Measurements from ENCODE around the gene CLPSL1. TPM values are rescaled to one million over a fixed set of nuclear protein-coding genes. Genes with fewer than 3 reads are reported as not detected.

CLPSL1 gene, protein sequence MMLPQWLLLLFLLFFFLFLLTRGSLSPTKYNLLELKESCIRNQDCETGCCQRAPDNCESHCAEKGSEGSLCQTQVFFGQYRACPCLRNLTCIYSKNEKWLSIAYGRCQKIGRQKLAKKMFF
- total RNA-seq (2022; extraction: Qiagen RNA extraction), result not detected in 5 replicates

DNA sequence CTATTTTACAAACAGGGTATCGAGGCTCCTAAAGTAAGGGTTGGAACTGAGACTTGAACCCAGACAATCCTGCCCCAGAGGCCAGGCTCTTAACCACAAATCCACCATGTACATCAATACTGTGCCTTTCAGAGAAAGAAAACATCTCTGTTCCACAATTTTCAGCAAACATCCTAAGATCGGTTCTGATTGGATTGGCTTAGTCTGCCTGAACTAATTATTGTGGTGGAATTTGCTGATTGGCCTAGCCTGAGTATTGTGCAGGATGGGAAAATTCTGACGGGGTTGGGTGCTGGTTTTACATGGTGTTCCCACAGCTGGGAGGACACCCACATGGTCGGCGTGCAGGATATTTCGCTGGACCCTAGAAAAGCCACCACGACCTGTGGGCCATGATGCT, at the start of gene CLPSL1:
TSS of gene CLPSL1 (plus strand) at position 301 of the 400 bp plus-strand sequence. CDS start at position 393, 92 bp downstream.

DNA sequence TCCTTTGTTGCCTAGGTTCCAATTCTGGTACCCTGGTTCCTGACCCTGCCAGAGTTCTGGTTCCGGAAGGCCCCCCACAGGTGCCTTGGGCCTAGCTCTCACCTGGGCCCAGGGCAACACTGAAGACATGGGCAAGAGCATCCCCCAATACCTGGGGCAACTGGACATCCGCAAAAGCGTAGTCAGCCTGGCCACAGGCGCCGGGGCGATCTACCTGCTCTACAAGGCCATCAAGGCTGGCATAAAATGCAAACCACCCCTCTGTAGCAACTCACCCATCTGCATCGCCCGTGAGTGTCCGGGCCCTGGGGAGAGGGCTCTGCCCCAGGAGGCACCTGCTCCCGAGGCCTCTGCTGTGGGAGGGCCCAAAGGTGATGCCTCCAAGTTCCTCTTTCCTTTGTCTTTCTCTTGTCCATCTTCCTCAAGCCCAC, 43.8 kb upstream of the CLPSL1 start, which contains the start of gene ARMC12:
TSS of gene ARMC12 (plus strand) at position 51 of the 431 bp plus-strand sequence. CDS start at position 128, 77 bp downstream.

DNA sequence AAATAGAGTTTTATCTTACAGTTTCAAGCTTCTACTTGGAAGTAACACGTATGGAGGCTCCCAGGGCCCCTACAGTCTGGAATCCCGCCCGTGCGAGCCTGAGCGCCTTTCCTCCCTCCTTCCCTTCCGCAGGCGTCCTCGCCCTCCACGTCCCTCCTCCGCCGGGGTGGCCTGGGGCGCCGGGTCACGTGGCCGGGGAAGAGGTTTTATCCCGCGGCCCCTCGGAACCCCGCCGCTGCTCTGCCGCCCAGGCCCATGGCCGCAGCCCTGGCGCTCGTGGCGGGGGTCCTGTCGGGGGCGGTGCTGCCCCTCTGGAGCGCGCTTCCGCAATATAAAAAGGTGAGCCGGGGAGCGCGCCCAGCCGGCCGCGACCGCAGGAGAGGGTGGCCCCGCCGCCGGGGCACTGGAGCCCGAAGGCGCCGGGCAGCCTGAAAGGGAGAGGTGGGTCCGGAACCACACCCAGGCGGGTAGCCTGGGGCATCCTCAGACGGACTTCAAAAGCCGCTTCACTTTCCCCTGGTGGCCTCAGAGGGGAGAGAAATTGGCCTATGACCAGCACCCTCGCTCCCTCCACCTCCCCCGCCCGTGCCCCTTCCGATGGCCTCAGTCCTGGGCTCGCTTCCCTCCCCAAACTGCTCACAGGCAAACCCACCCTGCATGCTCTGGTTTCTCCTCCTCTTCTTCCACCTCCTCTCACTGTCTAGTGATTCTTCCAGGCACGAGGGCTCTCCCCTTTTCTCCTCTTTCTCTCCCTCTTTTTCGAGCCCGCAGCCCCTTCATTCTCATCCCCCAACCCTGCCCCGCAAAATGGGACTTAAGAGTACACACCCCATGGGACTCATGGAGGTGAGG, 4.2 kb upstream of the CLPSL1 start, which contains the start of gene CLPSL2:
TSS of gene CLPSL2 (plus strand) at position 235 of the 852 bp plus-strand sequence. CDS start at position 256, 21 bp downstream.

DNA sequence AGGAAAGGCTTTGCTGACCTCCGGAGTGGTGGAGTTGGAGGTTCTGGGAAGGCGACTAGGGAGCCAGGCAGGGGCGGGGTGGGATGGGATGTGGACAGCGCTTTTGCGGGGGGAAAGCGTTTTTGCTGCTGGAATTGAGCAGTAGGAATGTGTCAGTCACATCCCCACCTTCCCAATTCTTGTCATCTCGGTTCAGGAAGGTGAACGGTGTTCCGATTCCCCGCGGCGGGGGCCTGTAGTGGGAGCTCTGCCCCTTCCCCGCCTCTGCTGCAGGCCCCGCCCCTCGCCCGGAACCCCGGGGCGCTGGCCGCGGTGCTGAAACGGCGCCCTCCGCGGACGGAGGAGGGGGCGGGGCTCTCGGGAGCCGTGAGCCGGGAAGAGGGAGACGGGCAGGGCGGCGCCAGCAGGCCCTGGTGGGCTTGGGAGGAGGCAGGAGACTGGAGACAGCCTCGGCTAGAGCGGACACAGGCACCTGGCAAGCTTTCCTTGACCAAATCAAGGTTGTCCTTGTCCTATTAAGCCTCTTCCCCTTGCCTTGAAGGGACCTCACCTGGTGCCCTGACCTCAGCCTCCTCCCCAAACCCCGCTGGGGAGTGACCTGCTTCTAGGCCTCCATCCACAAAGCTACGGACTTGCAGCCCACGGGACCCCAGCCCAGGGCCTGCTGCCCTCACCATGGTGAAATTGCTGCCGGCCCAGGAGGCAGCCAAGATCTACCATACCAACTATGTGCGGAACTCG, 24.3 kb downstream of the CLPSL1 start, which contains the start of gene LHFPL5:
TSS of gene LHFPL5 (plus strand) at position 357 of the 741 bp plus-strand sequence. CDS start at position 676, 319 bp downstream.

Other genes with a start within 250 kb of the CLPSL1 start
- 137 to 191 TPM (median 163 TPM) in 5 replicates for gene FKBP5, start 92.1 kb upstream of the CLPSL1 start, total RNA-seq (2022; extraction: Qiagen RNA extraction)
- gene ARMC12, start 44.0 kb upstream of the CLPSL1 start, total RNA-seq (2022; extraction: Qiagen RNA extraction), result 0.55 to 1.3 TPM (median 0.88 TPM) in 5 replicates
- 0.53 to 2.0 TPM (median 1.00 TPM) in 5 replicates for gene CLPSL2, start 4.4 kb upstream of the CLPSL1 start, total RNA-seq (2022; extraction: Qiagen RNA extraction)
- gene CLPS, start 16.3 kb downstream of the CLPSL1 start, total RNA-seq (2022; extraction: Qiagen RNA extraction), result not detected in 5 replicates
- 0.15 to 0.23 TPM (median 0.21 TPM) in 4 of 5 replicates, not detected in the other for gene LHFPL5, start 24.3 kb downstream of the CLPSL1 start, total RNA-seq (2022; extraction: Qiagen RNA extraction)
- 24.9 to 55.6 TPM (median 29.7 TPM) in 5 replicates for gene SRPK1, start 140.1 kb downstream of the CLPSL1 start, total RNA-seq (2022; extraction: Qiagen RNA extraction)
- 0.02 to 0.07 TPM in 2 of 5 replicates, not detected in the others for gene SLC26A8, start 243.6 kb downstream of the CLPSL1 start, total RNA-seq (2022; extraction: Qiagen RNA extraction)
- 23.5 to 28.4 TPM (median 26.4 TPM) in 5 replicates for gene MAPK14, start 246.8 kb downstream of the CLPSL1 start, total RNA-seq (2022; extraction: Qiagen RNA extraction)